PC-3 (cell line): ENCODE data around the gene ZSWIM7. TPM values are rescaled to one million over a fixed set of nuclear protein-coding genes. Genes with fewer than 3 reads are reported as not detected.

Experiments used
- ATAC-seq: fragments of 200-7000 bp; cut with Tn5 transposase; 2 replicates; pipeline ENCODE4 v1.9.1; 2020; ENCODE audit warnings: mild to moderate bottlenecking, moderate library complexity
- BruUV-seq: library from RNA; stranded (reverse); fragments of 400-500 nt; replicated peaks from 2 replicates; lab custom pipeline; 2021; lab: Mats Ljungman, UMichigan
- CTCF ChIA-PET: fragments of 300-600 bp; sonication (Branson Sonifier 250); formaldehyde crosslinking; loops from one replicate; lab custom pipeline; 2022; ENCODE audit warnings: antibody characterized with exemption; lab: Charles Lee
- POLR2A ChIA-PET: fragments of 300-600 bp; sonication (Branson Sonifier 250); formaldehyde crosslinking; loops from one replicate; lab custom pipeline; 2022; ENCODE audit warnings: antibody characterized with exemption; ENCODE audit not compliant: unreplicated experiment; lab: Charles Lee
- DNase-seq: peaks from one replicate; pipeline ENCODE4 v3.0.0-alpha.2; 2015
- H2AFZ ChIP-seq: fragments of 300-600 bp; sonication (generic); 2 replicates; pipeline ENCODE4 v1.6.0; 2016; ENCODE audit warnings: antibody characterized with exemption, low read length
- H3F3A ChIP-seq: fragments of 300-600 bp; sonication (generic); one replicate; pipeline ENCODE4 v1.6.0; 2017; ENCODE audit warnings: antibody characterized with exemption, low read length, control low read depth, mild to moderate bottlenecking; ENCODE audit not compliant: unreplicated experiment
- H3K27ac ChIP-seq: fragments of 300-600 bp; sonication (generic); 2 replicates; pipeline ENCODE4 v1.5.1; 2016; ENCODE audit warnings: mild to moderate bottlenecking, low read length
- H3K27me3 ChIP-seq: fragments of 300-600 bp; sonication (generic); 2 replicates; pipeline ENCODE4 v1.6.1; 2016; ENCODE audit warnings: low read length, mixed read lengths
- H3K36me3 ChIP-seq: fragments of 300-600 bp; sonication (generic); 2 replicates; pipeline ENCODE4 v1.6.1; 2016; ENCODE audit warnings: low read depth, mixed run types, low read length, mixed read lengths
- H3K4me1 ChIP-seq: fragments of 300-600 bp; sonication (generic); 2 replicates; pipeline ENCODE4 v1.5.1; 2016; ENCODE audit warnings: low read length; ENCODE audit not compliant: insufficient read depth
- H3K4me2 ChIP-seq: fragments of 300-600 bp; sonication (generic); 2 replicates; pipeline ENCODE4 v1.6.0; 2016; ENCODE audit warnings: low read length
- H3K4me3 ChIP-seq: fragments of 300-600 bp; sonication (generic); 2 replicates; pipeline ENCODE4 v1.5.1; 2016; ENCODE audit warnings: mild to moderate bottlenecking, low read length, mixed read lengths
- H3K79me2 ChIP-seq: fragments of 300-600 bp; sonication (generic); 2 replicates; pipeline ENCODE4 v1.6.1; 2017; ENCODE audit warnings: low read length, mixed read lengths
- H3K9ac ChIP-seq: fragments of 300-600 bp; sonication (generic); 2 replicates; pipeline ENCODE4 v1.6.0; 2016; ENCODE audit warnings: mild to moderate bottlenecking, low read length
- H3K9me2 ChIP-seq: fragments of 300-600 bp; sonication (generic); replicated peaks from 2 replicates; pipeline ENCODE4 v1.6.1; 2016; ENCODE audit warnings: mixed run types, low read length, mixed read lengths
- H3K9me3 ChIP-seq: fragments of 300-600 bp; sonication (generic); 2 replicates; pipeline ENCODE4 v1.6.1; 2016; ENCODE audit warnings: low read length, mixed read lengths
- H4K20me1 ChIP-seq: fragments of 300-600 bp; sonication (generic); 2 replicates; pipeline ENCODE4 v1.6.1; 2016; ENCODE audit warnings: low read length, mixed read lengths
- CTCF ChIP-seq: fragments of 300-600 bp; sonication (generic); conservative IDR thresholded peaks from 2 replicates; pipeline ENCODE4 v1.5.1; 2017; ENCODE audit warnings: antibody characterized with exemption, low read depth, mild to moderate bottlenecking, low read length
- EZH2 ChIP-seq: fragments of 300-600 bp; sonication (generic); IDR thresholded peaks from one replicate; pipeline ENCODE4 v1.6.1; 2017; ENCODE audit warnings: antibody characterized with exemption, mild to moderate bottlenecking, low read length; ENCODE audit not compliant: unreplicated experiment
- EZH2phosphoT487 ChIP-seq: fragments of 300-600 bp; sonication (generic); IDR thresholded peaks from 2 replicates; pipeline ENCODE4 v1.6.1; 2018; ENCODE audit warnings: mild to moderate bottlenecking, antibody characterized with exemption, low read length, borderline replicate concordance
- intact Hi-C: fragments of 100-400 bp; cut with micrococcal nuclease; formaldehyde crosslinking; loops from 2 replicates; pipeline ENCODE4 v1.9.0; 2023
- total RNA-seq: library from RNA; depleted of rRNA; stranded (reverse); fragments of >200 nt; gene quantifications from 2 replicates; pipeline ENCODE4 v1.2.3, GENCODE V29; 2014

Gene ZSWIM7
- total RNA-seq, 1 experiment from 2014 or later = 97.6 TPM

GRCh38 chr17:15963670-15964110 is 35.8 kb downstream of the ZSWIM7 start:
- Histone ChIP-seq H3F3A (peaks cover 16% of the 10 kb centered on the region), H3K4me2 (peak overlapping the region; percentile 56), H2AFZ (no peak overlapping the region), H4K20me1 (no peaks in the 10 kb centered on the region), H3K9ac (peak overlapping the region; percentile 64), H3K9me2 (no peaks in the 10 kb centered on the region), H3K79me2 (peaks cover 88% of the 10 kb centered on the region), H3K27ac (peak overlapping the region; percentile 94), H3K9me3 (no peaks in the 10 kb centered on the region), H3K27me3 (no peaks in the 10 kb centered on the region), H3K4me1 (peaks cover 71% of the 10 kb centered on the region), H3K36me3 (peaks cover 6% of the 10 kb centered on the region; the same call in 1 of the 2 replicates), H3K4me3 (no peak overlapping the region)
- POLR2A ChIA-PET = no interaction called here
- no TSS peak for BruUV-seq
- ATAC-seq (peak; percentile 21), DNase-seq (peak; percentile 98)
- CTCF ChIA-PET = no interaction called here
- intact Hi-C loops = no loop called here
- TF ChIP-seq EZH2phosphoT487 (no peak), EZH2 (no peak), CTCF (no peak)

DNA sequence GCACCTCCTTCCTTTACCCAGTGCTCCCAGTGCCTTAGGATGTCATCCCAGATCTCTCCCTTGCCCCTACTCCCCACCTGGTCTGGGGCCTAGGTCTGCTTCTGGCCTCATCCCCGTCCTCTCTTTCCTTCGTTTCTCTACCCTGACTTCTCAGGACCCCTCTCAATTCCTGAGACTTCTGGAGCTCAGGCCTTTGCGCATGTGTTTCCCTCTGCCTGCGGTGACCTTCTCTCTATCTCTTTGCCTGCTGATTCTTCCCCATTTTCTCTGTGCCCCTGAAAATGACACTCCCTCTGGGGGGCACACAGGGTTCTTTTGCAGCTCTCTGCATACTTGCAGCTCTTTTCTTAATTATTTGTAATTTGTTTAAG is 41.0 kb downstream of the ZSWIM7 start:
- H3K9me3 ChIP-seq = no peaks in the 10 kb centered on the region
- peak overlapping the region; percentile 10; the same call in 1 of the 2 replicates for H3K4me3 ChIP-seq
- CTCF ChIA-PET = interaction anchor here (1.1 kb wide), 1 partner anchor 14 kb away, joined by 5 read pairs; the partner anchor contains the start of gene ADORA2B
- H4K20me1 ChIP-seq = no peaks in the 10 kb centered on the region
- peaks cover 24% of the 10 kb centered on the region for H3F3A ChIP-seq
- DNase-seq (no peak), ATAC-seq (no peak)
- intact Hi-C loops = loop anchor here (2.0 kb wide), 1 partner anchor 40 kb away; the partner anchor contains the start of genes TTC19 and ZSWIM7
- H2AFZ ChIP-seq = no peak overlapping the region
- no peaks in the 10 kb centered on the region for H3K27me3 ChIP-seq
- H3K27ac ChIP-seq = peak overlapping the region; percentile 94
- H3K4me2 ChIP-seq = peak overlapping the region; percentile 66
- POLR2A ChIA-PET = no interaction called here
- 0 out of 2 replicates have a peak, but pooled peaks cover 2% of the 10 kb centered on the region for H3K36me3 ChIP-seq
- BruUV-seq = no TSS peak
- peaks cover 89% of the 10 kb centered on the region for H3K79me2 ChIP-seq
- H3K4me1 ChIP-seq = peaks cover 74% of the 10 kb centered on the region
- TF ChIP-seq EZH2 (no peak), EZH2phosphoT487 (no peak), CTCF (no peak)
- H3K9ac ChIP-seq = peak overlapping the region; percentile 88
- no peaks in the 10 kb centered on the region for H3K9me2 ChIP-seq

GRCh38 chr17:15957608-15958307 is 41.7 kb downstream of the ZSWIM7 start:
- peaks cover 74% of the 10 kb centered on the region for H3K4me1 ChIP-seq
- POLR2A ChIA-PET = no interaction called here
- CTCF ChIA-PET = no interaction called here

More at GRCh38 chr17:15957608-15958307, 41.7 kb downstream of the ZSWIM7 start:
- TF ChIP-seq CTCF (no peak), EZH2phosphoT487 (no peak), EZH2 (no peak)
- no peaks in the 10 kb centered on the region for H3K9me2 ChIP-seq
- intact Hi-C loops = loop anchor here (2.0 kb wide), 1 partner anchor 41 kb away; the partner anchor contains the start of genes TTC19 and ZSWIM7
- DNase-seq (peak; percentile 35), ATAC-seq (no peak)
- H3K4me2 ChIP-seq = peak overlapping the region; percentile 66; the same call in 1 of the 2 replicates
- H3K9ac ChIP-seq = peak overlapping the region; percentile 88
- H3K36me3 ChIP-seq = 0 out of 2 replicates have a peak, but pooled peaks cover 4% of the 10 kb centered on the region
- H4K20me1 ChIP-seq = no peaks in the 10 kb centered on the region
- H3F3A ChIP-seq = peaks cover 23% of the 10 kb centered on the region
- H3K27ac ChIP-seq = peak overlapping the region; percentile 94
- no peak overlapping the region for H3K4me3 ChIP-seq
- no TSS peak for BruUV-seq
- H3K9me3 ChIP-seq = no peaks in the 10 kb centered on the region
- H2AFZ ChIP-seq = no peak overlapping the region
- H3K27me3 ChIP-seq = no peaks in the 10 kb centered on the region
- peaks cover 89% of the 10 kb centered on the region for H3K79me2 ChIP-seq
